Urothelium cell line (cell line): Measurements from ENCODE around the gene COPZ1.

Source experiments
- DNase-seq: peaks from one replicate; pipeline ENCODE4 v3.0.0; 2011; ENCODE audit warnings: low spot score, mixed read lengths
- FAIRE-seq: peaks from 2 replicates; lab custom pipeline; 2011; peaks lifted over from hg19 to GRCh38; lab: Jason Lieb, UNC

COPZ1 gene

DNA sequence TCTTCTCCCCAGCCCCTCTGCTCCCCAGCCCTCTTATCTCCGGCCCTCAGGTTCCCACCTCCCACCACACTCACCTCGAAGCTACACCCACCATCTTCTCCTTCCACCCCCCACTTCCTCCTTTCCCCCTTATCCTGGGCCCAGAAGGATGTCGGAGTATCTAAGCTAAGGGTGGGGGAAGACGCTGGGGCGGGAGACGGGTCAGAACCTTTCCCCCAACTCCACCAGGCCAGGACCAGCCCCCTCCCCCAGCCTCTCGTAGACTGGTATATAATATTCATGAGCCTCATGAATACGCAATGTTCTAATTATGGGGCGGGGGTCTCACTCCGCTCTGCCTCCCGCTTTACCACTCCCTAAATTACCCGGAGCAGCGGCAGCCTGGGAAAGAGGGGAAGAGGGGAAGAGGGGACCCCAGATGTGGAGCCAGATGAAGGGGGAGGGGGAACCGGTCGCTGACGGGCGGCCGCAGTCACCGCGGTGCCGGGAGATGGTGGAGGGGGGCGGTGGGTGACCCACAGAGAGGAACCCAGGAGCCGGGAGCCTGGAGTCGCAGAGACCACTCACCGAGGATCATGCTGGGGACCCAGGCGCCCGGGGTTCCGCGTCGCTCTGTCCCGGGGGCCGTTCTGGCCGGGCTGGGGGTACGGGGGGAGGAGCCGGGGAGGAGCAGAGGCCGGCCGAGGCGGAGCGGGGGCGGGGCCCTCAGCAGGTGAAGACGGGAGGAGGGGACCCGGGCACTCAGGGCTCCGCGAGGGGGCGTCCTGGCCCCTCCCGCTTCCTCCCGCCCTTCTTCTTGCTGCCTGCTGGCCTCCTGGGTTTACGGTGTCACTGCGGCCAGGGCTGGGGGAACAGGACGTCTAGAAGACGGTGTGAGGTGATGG lies 66.0 kb downstream of the COPZ1 start:
- DNase-seq (no peak), FAIRE-seq (no peak)

DNA sequence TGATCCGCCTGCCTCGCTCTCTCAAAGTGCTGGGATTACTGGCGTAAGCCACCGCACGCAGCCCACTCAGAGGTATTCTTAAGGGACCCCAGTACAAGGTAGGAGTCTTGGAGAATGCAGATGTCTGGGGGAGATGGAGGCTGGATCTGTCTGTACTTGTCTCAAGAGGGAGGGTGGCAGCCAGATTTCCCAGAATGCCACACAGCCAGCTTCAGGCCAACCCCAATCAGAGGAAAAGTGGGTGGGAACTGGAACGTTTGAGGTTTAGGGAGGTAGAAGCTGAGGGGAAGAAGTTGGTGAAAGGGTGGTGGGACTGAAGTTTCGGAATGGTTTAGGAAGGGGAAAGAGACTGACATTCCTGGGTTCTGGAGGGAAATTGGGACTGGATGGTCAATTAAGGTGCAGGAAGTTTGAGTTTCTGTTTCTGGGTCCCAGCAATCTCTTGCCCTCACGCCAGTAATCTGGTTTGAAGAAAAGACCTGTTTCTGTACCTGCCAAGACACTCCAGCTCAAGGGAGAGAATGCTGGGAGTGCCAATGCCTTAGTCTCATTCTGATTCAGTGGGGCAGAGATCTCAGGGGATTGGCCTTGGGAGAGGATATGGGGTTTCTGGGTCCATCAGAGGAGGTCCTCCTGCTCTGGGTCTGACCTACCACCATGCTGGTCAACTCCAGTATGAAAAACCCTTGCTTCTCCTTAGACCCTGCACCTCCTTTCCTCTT lies 67.7 kb downstream of the COPZ1 start:
- FAIRE-seq (no peak), DNase-seq (no peak)

- FAIRE-seq (no peak), DNase-seq (no peak)
Observed at GRCh38 chr12:54393207-54393609, 68.3 kb downstream of the COPZ1 start.

DNA sequence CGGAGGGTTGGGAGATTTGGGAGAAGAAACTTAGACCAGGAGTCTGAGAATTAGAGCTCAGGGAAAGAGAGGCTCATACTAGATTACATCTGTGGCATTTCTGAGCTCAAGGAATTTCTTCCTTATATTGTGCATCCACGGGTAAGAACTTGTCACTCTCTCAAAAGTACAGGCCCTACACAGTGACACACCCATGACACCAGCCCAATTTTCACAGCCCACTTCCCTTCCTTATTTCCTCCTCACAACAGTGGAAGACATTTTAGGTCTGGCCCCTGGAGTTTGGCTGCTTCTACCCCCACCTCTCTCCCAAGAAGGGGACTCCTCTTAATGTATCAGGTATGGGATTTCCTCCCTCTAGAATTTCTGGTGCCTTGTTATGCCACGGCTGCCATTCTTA lies 68.8 kb downstream of the COPZ1 start:
- DNase-seq (no peak), FAIRE-seq (no peak)

GRCh38 chr12:54394281-54394719 lies 69.4 kb downstream of the COPZ1 start:
- DNase-seq, result peak; percentile 59
- FAIRE-seq, result no peak

GRCh38 chr12:54394986-54395385 lies 70.1 kb downstream of the COPZ1 start:
- no peak for DNase-seq
- FAIRE-seq, result no peak

DNA sequence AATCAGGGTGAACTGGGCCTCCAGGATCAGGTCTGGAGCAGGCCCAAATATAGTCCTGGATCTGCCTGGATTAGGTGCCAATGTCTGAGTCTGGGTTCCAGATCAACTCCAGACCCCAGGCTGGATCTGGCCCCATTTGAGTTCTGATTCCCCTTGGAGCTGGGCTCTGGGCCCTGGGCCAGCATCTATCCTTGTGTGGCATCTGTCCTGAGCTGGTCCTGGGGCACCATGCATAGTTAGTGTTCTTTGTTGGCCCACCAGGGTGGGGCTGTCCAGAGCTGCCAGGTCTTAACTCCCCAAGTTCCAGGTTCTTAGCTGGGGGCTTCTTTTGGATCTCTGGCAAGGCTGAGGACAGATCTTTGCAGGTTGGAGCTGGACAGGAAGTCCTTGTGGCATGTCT lies 70.6 kb downstream of the COPZ1 start:
- DNase-seq, result no peak
- no peak for FAIRE-seq

DNA sequence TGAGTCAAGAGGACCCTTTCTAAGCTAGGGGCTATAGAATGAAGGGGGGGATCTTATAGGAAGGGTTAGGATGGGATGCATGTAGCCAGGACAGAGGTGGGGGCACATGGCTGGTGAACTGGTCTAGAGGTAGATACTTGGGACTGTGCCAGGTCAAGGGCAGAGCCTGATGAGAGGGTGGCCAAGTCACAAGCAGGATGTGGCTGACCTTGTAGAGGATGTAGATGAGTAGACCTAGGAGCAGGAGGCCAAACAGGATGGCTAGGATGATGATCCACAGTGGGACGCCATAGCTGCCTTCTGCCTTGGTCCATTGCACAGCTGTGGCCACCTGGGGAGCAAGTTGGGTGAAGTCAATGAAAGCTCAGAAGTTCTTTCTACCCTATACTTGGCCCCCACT lies 72.2 kb downstream of the COPZ1 start:
- FAIRE-seq (no peak), DNase-seq (no peak)

DNA sequence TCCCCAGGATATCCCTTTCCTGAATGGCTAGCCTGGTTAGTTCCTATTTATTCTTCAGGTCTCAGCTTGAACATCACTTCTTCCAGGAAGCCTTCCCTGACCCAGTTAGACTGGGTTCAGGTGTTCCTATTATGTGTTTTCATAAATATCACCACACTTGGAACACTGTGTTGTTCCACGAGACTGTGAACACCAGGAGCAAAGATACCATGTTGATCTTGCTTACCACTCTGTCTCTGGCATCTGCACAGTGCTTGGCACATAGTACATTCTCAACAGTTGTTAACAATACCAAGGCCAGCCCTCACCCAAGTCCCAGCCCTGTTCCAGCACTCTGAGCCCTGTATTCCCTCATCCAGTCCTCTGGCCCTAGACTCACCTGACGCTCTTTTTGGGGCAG lies 73.3 kb downstream of the COPZ1 start:
- FAIRE-seq (no peak), DNase-seq (no peak)

DNA sequence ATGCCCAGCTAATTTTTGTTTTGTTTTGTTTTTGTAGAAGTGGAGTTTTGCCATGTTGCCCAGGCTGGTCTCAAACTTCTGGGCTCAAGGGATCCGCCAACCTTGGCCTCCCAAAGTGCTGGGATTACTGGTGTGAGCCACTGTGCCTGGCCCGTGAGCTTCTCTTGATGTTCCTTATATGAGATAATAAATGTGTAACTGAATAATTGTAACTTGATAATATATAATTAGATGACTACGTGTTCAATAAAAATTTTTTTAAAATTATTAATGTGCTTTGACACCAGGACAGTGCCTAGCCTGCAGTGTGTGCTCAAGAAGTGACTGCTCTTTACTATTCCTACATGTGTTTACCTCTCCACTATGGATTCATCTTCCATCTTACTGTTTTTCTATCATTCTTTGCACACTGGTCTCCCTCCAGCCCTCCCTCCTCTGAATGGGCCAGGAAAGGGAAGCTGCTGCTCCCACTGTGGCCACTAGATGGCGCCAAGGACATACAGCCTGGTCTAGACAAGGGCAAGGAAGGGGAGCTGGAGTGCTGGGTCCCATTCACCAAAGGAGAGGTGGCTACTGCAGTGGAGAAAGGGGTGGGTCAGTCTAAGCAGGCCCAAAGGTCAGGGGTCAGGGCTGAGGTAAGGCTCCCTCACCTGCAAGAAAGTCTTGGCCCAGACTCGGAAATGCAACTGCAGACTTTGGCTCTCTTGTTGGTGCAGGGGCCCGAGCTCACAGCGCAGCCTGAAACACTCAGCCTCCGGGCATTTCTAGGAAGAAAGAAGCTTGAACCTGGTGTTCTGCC lies 74.3 kb downstream of the COPZ1 start:
- FAIRE-seq, result no peak
- DNase-seq, result peak; percentile 88

- no peak for FAIRE-seq
Observed at GRCh38 chr12:54401119-54401518, 76.2 kb downstream of the COPZ1 start.

More at GRCh38 chr12:54401119-54401518, 76.2 kb downstream of the COPZ1 start:
- no peak for DNase-seq
